Duodenal mucosa (tissue), 2 donors: ENCODE measurements around the gene CC2D1A.

Experiments
- H3K27ac ChIP-seq: one replicate; pipeline ENCODE4 v1.7.0; 2013; ENCODE audit warnings: low read depth, low read length
- H3K27me3 ChIP-seq, 2 donors: one replicate each; pipeline ENCODE4 v1.7.0; 2013; ENCODE audit warnings: low read length in 2 of 2, control low read depth in 1 of 2; ENCODE audit not compliant: insufficient read depth in 2 of 2, control insufficient read depth in 1 of 2
- H3K36me3 ChIP-seq, 2 donors: one replicate each; pipeline ENCODE4 v1.7.0; 2013; ENCODE audit warnings: low read length in 2 of 2, control low read depth in 1 of 2; ENCODE audit not compliant: insufficient read depth in 2 of 2, control insufficient read depth in 1 of 2
- H3K4me1 ChIP-seq, 2 donors: one replicate each; pipeline ENCODE4 v1.7.0; 2013; ENCODE audit warnings: low read length in 2 of 2, control low read depth in 1 of 2; ENCODE audit not compliant: insufficient read depth in 2 of 2, control insufficient read depth in 1 of 2
- H3K4me3 ChIP-seq, 2 donors: one replicate each; pipeline ENCODE4 v1.7.0; 2013; ENCODE audit warnings: low read length in 2 of 2, low read depth in 1 of 2
- H3K9ac ChIP-seq, 2 donors: one replicate each; pipeline ENCODE4 v1.7.0; 2013; ENCODE audit warnings: low read length in 2 of 2, low read depth in 1 of 2
- H3K9me3 ChIP-seq, 2 donors: one replicate each; pipeline ENCODE4 v1.7.0; 2013; ENCODE audit warnings: low read length in 2 of 2, control low read depth in 1 of 2; ENCODE audit not compliant: control insufficient read depth in 1 of 2

Gene CC2D1A

GRCh38 chr19:13876834-13877233, 29.2 kb upstream of the CC2D1A start, which contains the start of gene NANOS3:
Gene NANOS3, plus strand, starts transcription at chr19:13877134. Its CDS starts 115 bp downstream, at chr19:13877249.
- no peak within 1 kb of the TSS for H3K4me3 ChIP-seq
- no peaks in the 10 kb centered on the region for H3K36me3 ChIP-seq
- no peak within 1 kb of the TSS for H3K9ac ChIP-seq
- peaks cover 23 to 31% of the 10 kb centered on the region in 2 donors for H3K4me1 ChIP-seq
- H3K27me3 ChIP-seq, result no peaks in the 10 kb centered on the region
- no peaks in the 10 kb centered on the region for H3K9me3 ChIP-seq
- H3K27ac ChIP-seq, result no peak within 1 kb of the TSS

GRCh38 chr19:13877303-13877702, 28.7 kb upstream of the CC2D1A start:
- H3K4me1 ChIP-seq, result peaks cover 28 to 35% of the 10 kb centered on the region in 2 donors
- no peak overlapping the region for H3K27ac ChIP-seq
- no peaks in the 10 kb centered on the region for H3K27me3 ChIP-seq
- H3K9me3 ChIP-seq, result no peaks in the 10 kb centered on the region
- no peak overlapping the region for H3K9ac ChIP-seq
- H3K4me3 ChIP-seq, result no peak overlapping the region
- H3K36me3 ChIP-seq, result no peaks in the 10 kb centered on the region

- H3K4me1 ChIP-seq, result peaks cover 40 to 53% of the 10 kb centered on the region in 2 donors
Measured at GRCh38 chr19:13880059-13881043, 25.6 kb upstream of the CC2D1A start.

GRCh38 chr19:13881251-13881691, 24.7 kb upstream of the CC2D1A start:
- H3K4me1 ChIP-seq, result peaks cover 49 to 62% of the 10 kb centered on the region in 2 donors
- peak overlapping the region; percentile 36 to 47 for H3K9ac ChIP-seq
- no peaks in the 10 kb centered on the region for H3K27me3 ChIP-seq
- no peaks in the 10 kb centered on the region for H3K9me3 ChIP-seq
- peak overlapping the region in 1 of 2 donors; percentile 1 for H3K4me3 ChIP-seq
- no peak overlapping the region for H3K27ac ChIP-seq
- no peaks in the 10 kb centered on the region for H3K36me3 ChIP-seq

More at GRCh38 chr19:13880059-13881043, 25.6 kb upstream of the CC2D1A start:
- H3K27ac ChIP-seq, result peak overlapping the region; percentile 69
- H3K9ac ChIP-seq, result peak overlapping the region; percentile 49 to 66
- H3K27me3 ChIP-seq, result no peaks in the 10 kb centered on the region
- H3K9me3 ChIP-seq, result no peaks in the 10 kb centered on the region
- H3K36me3 ChIP-seq, result no peaks in the 10 kb centered on the region
- H3K4me3 ChIP-seq, result peak overlapping the region; percentile 56 to 58

GRCh38 chr19:13881692-13882418, 24.1 kb upstream of the CC2D1A start:
- Histone ChIP-seq H3K9ac (peak overlapping the region; percentile 36 to 47), H3K36me3 (no peaks in the 10 kb centered on the region), H3K4me3 (peak overlapping the region; percentile 1 to 21), H3K9me3 (no peaks in the 10 kb centered on the region), H3K27ac (no peak overlapping the region), H3K27me3 (no peaks in the 10 kb centered on the region), H3K4me1 (peaks cover 49 to 67% of the 10 kb centered on the region in 2 donors)

GRCh38 chr19:13882419-13882795, 23.6 kb upstream of the CC2D1A start:
- H3K27ac ChIP-seq, result no peak overlapping the region
- H3K4me3 ChIP-seq, result no peak overlapping the region
- no peaks in the 10 kb centered on the region for H3K36me3 ChIP-seq
- H3K9ac ChIP-seq, result peak overlapping the region in 1 of 2 donors; percentile 36
- H3K27me3 ChIP-seq, result no peaks in the 10 kb centered on the region
- H3K4me1 ChIP-seq, result peaks cover 51 to 67% of the 10 kb centered on the region in 2 donors
- H3K9me3 ChIP-seq, result no peaks in the 10 kb centered on the region

- H3K4me3 ChIP-seq, result no peak overlapping the region
- no peaks in the 10 kb centered on the region for H3K9me3 ChIP-seq
- no peak overlapping the region for H3K27ac ChIP-seq
- no peaks in the 10 kb centered on the region for H3K27me3 ChIP-seq
- peaks cover 54 to 69% of the 10 kb centered on the region in 2 donors for H3K4me1 ChIP-seq
- no peak overlapping the region for H3K9ac ChIP-seq
- no peaks in the 10 kb centered on the region for H3K36me3 ChIP-seq
Measured at GRCh38 chr19:13882836-13883235, 23.2 kb upstream of the CC2D1A start.

GRCh38 chr19:13883516-13884064, 22.4 kb upstream of the CC2D1A start:
- H3K27me3 ChIP-seq, result no peaks in the 10 kb centered on the region
- H3K9me3 ChIP-seq, result no peaks in the 10 kb centered on the region
- H3K4me3 ChIP-seq, result no peak overlapping the region
- no peak overlapping the region for H3K9ac ChIP-seq
- H3K4me1 ChIP-seq, result peaks cover 54 to 77% of the 10 kb centered on the region in 2 donors
- H3K27ac ChIP-seq, result no peak overlapping the region
- no peaks in the 10 kb centered on the region for H3K36me3 ChIP-seq

- H3K4me3 ChIP-seq, result peak overlapping the region; percentile 40 to 41
- H3K27ac ChIP-seq, result no peak overlapping the region
- H3K9ac ChIP-seq, result peak overlapping the region; percentile 45 to 79
- H3K36me3 ChIP-seq, result no peaks in the 10 kb centered on the region
- peaks cover 54 to 75% of the 10 kb centered on the region in 2 donors for H3K4me1 ChIP-seq
- no peaks in the 10 kb centered on the region for H3K9me3 ChIP-seq
- H3K27me3 ChIP-seq, result no peaks in the 10 kb centered on the region
Measured at GRCh38 chr19:13884726-13885591, 21.0 kb upstream of the CC2D1A start.
